ENCODE measurements around the gene STRBP. TPM values are rescaled to one million over a fixed set of nuclear protein-coding genes. Genes with fewer than 3 reads are reported as not detected.

Gene STRBP
- total RNA-seq, 1 experiment from 2014 or later, result 74.0 TPM

DNA sequence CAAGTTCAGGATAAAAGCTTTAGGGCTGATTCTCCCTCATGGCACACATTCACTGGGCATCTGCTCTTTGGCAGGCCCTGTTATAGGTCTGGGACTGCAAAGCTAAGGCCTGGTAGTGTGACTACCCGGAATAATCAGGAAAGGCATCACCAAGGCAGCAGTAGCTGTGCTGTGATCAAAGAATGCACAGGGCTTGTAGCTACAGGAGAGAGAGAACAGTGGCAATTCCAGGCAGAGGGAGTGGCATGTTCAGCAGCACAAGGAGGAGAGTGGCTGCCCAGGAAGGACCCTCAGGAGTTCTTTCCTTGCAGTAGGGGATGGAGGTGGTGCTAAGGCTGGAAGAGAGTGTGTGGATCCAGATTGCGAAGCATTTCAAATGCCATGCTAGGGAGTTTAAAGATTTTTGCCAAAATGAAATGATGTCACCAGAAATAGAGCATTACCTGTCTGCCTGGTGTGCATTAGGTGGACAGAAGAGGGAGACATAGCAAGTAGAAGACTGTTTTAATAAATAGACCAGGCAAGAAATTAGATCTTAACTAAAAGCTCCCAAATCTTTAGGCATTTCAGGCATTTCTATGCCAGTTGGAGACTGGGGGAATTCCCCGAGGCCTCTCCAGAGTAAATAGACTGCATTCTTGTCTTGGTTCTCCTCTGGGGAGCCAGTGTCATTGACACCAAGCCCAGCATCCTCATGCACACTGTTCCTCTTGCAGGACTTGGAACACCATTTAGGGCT is 165.8 kb downstream of the STRBP start:
- H3K79me2 ChIP-seq (ENCODE audit: insufficient read depth, low read length), result no peaks in the 10 kb centered on the region
- H3K4me2 ChIP-seq (ENCODE audit: insufficient read depth, insufficient read length, low read length), result no peak overlapping the region
- no peak overlapping the region for H2BK12ac ChIP-seq (ENCODE audit: insufficient read length, low read depth, low read length)
- no peak overlapping the region for H2BK20ac ChIP-seq (ENCODE audit: low read depth, low read length, poor library complexity, severe bottlenecking)
- H3K27me3 ChIP-seq (ENCODE audit: insufficient read depth, low read length), result no peaks in the 10 kb centered on the region
- H4K91ac ChIP-seq (ENCODE audit: insufficient read length, low read depth, low read length), result no peak overlapping the region
- H2BK5ac ChIP-seq (ENCODE audit: insufficient read length, low read length), result no peak overlapping the region
- peak overlapping the region; percentile 82 to 86 (median 83); a peak in 5 of 7 replicates for H3K27ac Mint-ChIP-seq
- peaks cover 2% of the 10 kb centered on the region for H4K20me1 ChIP-seq (ENCODE audit: control insufficient read depth, insufficient read depth, insufficient read length)
- no peaks in the 10 kb centered on the region for H3K27me3 Mint-ChIP-seq (ENCODE audit: low read depth)
- H3K18ac ChIP-seq (ENCODE audit: insufficient read length, low read depth, low read length), result peak overlapping the region; percentile 7
- H3K4ac ChIP-seq (ENCODE audit: low read depth, low read length), result no peak overlapping the region
- no peak for DNase-seq
- H3K4me1 ChIP-seq (ENCODE audit: insufficient read depth, low read length), result peaks cover 7% of the 10 kb centered on the region; the same call in 1 of the 2 replicates
- no peak overlapping the region for H3K4me3 Mint-ChIP-seq
- H2BK15ac ChIP-seq (ENCODE audit: low read depth, low read length), result no peak overlapping the region
- H3K23me2 ChIP-seq (ENCODE audit: insufficient read length, low read depth, low read length, poor library complexity, severe bottlenecking), result no peaks in the 10 kb centered on the region
- H3K9me3 ChIP-seq (ENCODE audit: control insufficient read depth, low read depth, low read length), result no peaks in the 10 kb centered on the region
- H3K9me3 Mint-ChIP-seq, result no peaks in the 10 kb centered on the region
- TF ChIP-seq CTCF (conservative IDR thresholded peaks at IDR 0.05), result peak; percentile 42; the same call in 2 of the 3 replicates
- no peak overlapping the region for H3K14ac ChIP-seq (ENCODE audit: insufficient read depth, low read length)
- no peak overlapping the region for H4K8ac ChIP-seq (replicated peaks; ENCODE audit: insufficient read length, low read depth, low read length)
- no peak overlapping the region for H3K27ac ChIP-seq (ENCODE audit: insufficient read length, low read depth, low read length)
- no CpG with 5 or more reads among the region's 3 CpGs for WGBS (ENCODE audit: extremely low coverage, insufficient read length, low lambda C conversion rate)
- no peak overlapping the region for H3K23ac ChIP-seq (ENCODE audit: insufficient read length, low read depth, low read length)
- no peak overlapping the region for H2AK5ac ChIP-seq (ENCODE audit: insufficient read length, low read length)
- peaks cover 21 to 27% of the 10 kb centered on the region in 2 experiments for H3K4me1 Mint-ChIP-seq
- H3K36me3 Mint-ChIP-seq (ENCODE audit: insufficient read depth in 1 of 3, low read depth in 3 of 3), result peaks cover 34 to 77% (median 63%) of the 10 kb centered on the region in 3 experiments; a peak in 6 of 7 replicates
- no peak overlapping the region for H4K5ac ChIP-seq (ENCODE audit: insufficient read length, low read depth, low read length)
- no peak overlapping the region for H3K56ac ChIP-seq (ENCODE audit: insufficient read length, low read depth, low read length)
- H3K79me1 ChIP-seq (ENCODE audit: insufficient read depth, low read depth, low read length, poor library complexity, severe bottlenecking), result no peaks in the 10 kb centered on the region
- no peak overlapping the region for H2AFZ ChIP-seq (ENCODE audit: low read length)
- no peak overlapping the region for H2BK120ac ChIP-seq (ENCODE audit: low read depth, low read length, poor library complexity, severe bottlenecking)
- no peak overlapping the region for H3T11ph ChIP-seq (ENCODE audit: low read length)
- no peak overlapping the region for H3K9ac ChIP-seq (ENCODE audit: extremely low read depth, insufficient read length, low read length)
